Mononuclear cell (primary cell): ENCODE data around the gene POC1A. TPM values are rescaled to one million over a fixed set of nuclear protein-coding genes. Genes with fewer than 3 reads are reported as not detected.

Experiments used
- H3K27me3 ChIP-seq: 2 replicates; pipeline ENCODE4 v1.6.0; 2011; ENCODE audit warnings: low read length, control low read depth; ENCODE audit not compliant: insufficient read depth
- H3K4me1 ChIP-seq: 2 replicates; pipeline ENCODE4 v1.5.1; 2011; ENCODE audit warnings: mild to moderate bottlenecking, low read length, control low read depth; ENCODE audit not compliant: insufficient read depth
- H3K4me3 ChIP-seq: 2 replicates; pipeline ENCODE4 v1.5.1; 2011; ENCODE audit warnings: mild to moderate bottlenecking, low read length, moderate library complexity
- H3K9me3 ChIP-seq: 2 replicates; pipeline ENCODE4 v1.5.1; 2011; ENCODE audit warnings: low read depth, mild to moderate bottlenecking, control low read depth, low read length
- total RNA-seq: library from RNA; depleted of rRNA; stranded (reverse); fragments of >200 nt; gene quantifications from one replicate; pipeline ENCODE4 v1.2.3, GENCODE V29; 2012

The POC1A gene
- total RNA-seq, 1 donor = 0.21 TPM

- no peaks in the 10 kb centered on the region for H3K27me3 ChIP-seq
- H3K4me1 ChIP-seq = peaks cover 37% of the 10 kb centered on the region
- H3K9me3 ChIP-seq = no peaks in the 10 kb centered on the region
- no peak overlapping the region for H3K4me3 ChIP-seq
These were observed 69.1 kb downstream of the POC1A start for GRCh38 chr3:52084954-52085680.

- Histone ChIP-seq H3K9me3 (no peaks in the 10 kb centered on the region), H3K4me3 (no peak overlapping the region), H3K27me3 (no peaks in the 10 kb centered on the region), H3K4me1 (peaks cover 32% of the 10 kb centered on the region)
These were observed 69.8 kb downstream of the POC1A start for GRCh38 chr3:52084216-52084945.

DNA sequence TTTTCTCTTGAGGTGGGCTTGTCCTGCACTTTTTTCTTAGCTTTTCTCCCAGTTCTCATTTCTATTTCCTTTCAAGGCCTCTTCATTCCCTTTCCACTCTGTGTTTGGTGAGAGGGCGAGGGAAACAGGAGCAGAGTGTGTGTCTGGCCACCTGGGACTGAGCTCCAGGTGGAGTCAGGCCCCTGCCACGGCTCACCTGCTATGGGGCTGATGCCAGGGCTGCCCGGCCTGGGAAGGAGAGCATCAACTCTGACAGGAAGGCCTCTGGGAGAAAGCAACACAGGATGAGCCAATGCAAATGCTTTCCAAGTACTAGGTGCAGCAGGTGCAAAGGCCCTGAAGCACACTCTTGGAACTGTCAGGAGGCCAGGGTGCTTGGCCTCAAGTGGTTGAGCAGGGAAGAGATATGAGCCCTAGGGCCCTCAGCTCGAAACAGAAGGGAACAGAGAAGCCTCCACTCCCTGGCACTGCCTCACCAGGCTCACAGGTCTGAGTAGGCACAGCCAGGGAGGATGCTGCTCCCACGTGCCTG, 70.6 kb downstream of the POC1A start:
- Histone ChIP-seq H3K4me3 (no peak overlapping the region), H3K27me3 (no peaks in the 10 kb centered on the region), H3K9me3 (no peaks in the 10 kb centered on the region), H3K4me1 (peaks cover 24% of the 10 kb centered on the region)

DNA sequence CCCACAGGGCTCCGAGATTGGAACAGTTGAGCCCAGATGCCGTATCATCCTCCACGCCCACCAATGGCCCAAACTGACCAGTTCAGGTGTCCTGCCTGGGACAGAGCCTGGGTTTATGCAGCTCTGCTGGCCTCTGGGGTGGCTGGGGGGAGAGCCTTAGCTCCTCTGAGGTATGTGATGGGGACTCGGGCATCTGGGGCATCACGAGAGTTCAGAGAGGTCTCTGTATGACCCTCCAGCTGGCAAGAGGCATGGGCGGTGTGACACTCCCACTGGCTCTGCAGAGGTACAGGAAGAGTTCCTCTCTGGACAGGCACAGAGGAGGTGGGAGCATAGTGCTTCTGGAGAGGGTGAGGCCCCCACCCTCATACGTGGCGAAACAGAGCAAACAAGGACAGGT, 71.3 kb downstream of the POC1A start:
- Histone ChIP-seq H3K9me3 (no peaks in the 10 kb centered on the region), H3K27me3 (no peaks in the 10 kb centered on the region), H3K4me1 (peaks cover 18% of the 10 kb centered on the region), H3K4me3 (no peak overlapping the region)

DNA sequence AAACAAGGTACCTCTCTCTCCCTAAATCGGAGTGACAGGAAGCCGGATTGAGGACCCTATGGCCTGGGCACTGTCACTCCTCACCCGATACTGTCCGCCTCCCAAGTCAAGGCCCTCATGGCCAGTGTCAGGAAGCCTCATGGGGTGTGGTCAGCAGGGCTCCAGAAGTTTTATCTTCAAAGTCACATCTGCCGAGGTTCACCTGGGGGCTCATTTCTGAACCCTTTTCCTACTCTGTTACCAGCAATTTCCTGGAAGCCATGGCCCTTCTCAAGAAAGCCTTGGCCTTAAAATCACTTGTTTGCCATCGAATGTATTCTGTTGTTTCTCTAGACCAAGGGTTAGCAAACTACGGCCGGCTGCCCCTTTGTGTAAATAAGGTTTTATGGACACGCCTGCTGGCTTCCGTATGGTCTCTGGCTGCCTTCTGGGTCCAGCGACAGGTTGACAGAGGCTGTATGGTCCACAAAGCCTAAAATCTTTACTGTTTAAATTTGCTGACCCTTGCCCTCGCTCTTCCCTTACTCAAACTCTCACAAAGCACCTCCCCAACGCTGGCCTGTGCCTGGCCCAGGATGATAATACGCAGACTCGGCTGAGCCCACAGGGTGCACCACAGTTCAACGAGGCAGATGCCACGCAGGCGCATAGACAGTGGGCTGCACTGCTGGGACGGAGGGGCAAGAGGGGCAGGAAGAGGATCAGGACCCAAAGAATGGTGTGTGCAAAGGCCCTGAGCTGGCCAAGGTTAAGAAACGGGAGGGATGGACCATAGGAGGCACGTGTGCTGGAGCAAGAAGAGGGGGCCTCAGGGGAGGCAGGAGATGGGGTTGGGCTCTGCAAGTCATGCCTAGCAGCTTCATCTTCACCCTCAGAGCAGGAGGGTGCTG, 73.1 kb downstream of the POC1A start:
- Histone ChIP-seq H3K4me3 (no peak overlapping the region), H3K27me3 (no peaks in the 10 kb centered on the region), H3K9me3 (no peaks in the 10 kb centered on the region), H3K4me1 (no peaks in the 10 kb centered on the region)

DNA sequence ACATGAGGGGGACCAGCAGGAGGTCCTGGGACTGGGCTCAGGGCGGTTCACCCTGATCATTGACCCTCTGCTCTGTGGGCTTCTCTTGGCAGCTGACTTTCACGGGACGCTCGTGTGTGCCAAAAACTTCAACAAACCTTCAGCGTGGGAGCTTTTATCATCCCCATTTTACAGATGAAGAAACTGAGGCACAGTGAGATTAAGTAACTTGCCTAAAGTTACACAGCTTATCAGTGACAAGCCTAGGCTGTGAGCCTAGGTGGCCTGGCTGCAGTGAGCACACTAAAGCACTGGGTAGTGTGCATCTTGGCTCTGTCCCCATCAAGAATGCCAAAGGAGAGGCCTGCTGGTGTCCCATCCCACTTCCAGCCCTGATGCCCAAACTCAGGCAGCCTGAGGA, 74.3 kb downstream of the POC1A start:
- no peak overlapping the region for H3K4me3 ChIP-seq
- H3K27me3 ChIP-seq = no peaks in the 10 kb centered on the region
- no peaks in the 10 kb centered on the region for H3K9me3 ChIP-seq
- no peaks in the 10 kb centered on the region for H3K4me1 ChIP-seq

- Histone ChIP-seq H3K27me3 (no peaks in the 10 kb centered on the region), H3K9me3 (no peaks in the 10 kb centered on the region), H3K4me1 (no peaks in the 10 kb centered on the region), H3K4me3 (no peak overlapping the region)
These were observed 75.3 kb downstream of the POC1A start for GRCh38 chr3:52078781-52079560.

DNA sequence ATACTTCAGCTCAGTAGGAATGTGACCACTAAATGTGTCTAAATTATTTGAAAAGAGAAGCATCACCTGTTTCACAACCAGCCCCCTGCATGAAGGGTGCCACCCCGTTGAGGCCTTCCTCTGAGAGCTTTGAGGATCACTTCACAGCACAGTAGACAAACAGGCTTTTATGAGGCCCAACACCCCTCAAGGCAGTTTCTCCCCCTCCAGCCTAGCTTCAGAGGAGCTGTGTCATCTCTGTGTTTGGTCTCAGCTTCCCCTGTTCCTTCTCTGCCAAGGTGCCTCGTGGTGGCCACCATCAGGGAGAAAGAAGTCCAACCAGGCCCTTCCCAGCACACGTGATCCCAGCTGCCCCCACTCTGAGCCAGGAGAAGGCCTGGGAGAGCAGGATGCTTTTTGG, 76.3 kb downstream of the POC1A start:
- Histone ChIP-seq H3K9me3 (no peaks in the 10 kb centered on the region), H3K4me3 (no peak overlapping the region), H3K4me1 (no peaks in the 10 kb centered on the region), H3K27me3 (no peaks in the 10 kb centered on the region)

DNA sequence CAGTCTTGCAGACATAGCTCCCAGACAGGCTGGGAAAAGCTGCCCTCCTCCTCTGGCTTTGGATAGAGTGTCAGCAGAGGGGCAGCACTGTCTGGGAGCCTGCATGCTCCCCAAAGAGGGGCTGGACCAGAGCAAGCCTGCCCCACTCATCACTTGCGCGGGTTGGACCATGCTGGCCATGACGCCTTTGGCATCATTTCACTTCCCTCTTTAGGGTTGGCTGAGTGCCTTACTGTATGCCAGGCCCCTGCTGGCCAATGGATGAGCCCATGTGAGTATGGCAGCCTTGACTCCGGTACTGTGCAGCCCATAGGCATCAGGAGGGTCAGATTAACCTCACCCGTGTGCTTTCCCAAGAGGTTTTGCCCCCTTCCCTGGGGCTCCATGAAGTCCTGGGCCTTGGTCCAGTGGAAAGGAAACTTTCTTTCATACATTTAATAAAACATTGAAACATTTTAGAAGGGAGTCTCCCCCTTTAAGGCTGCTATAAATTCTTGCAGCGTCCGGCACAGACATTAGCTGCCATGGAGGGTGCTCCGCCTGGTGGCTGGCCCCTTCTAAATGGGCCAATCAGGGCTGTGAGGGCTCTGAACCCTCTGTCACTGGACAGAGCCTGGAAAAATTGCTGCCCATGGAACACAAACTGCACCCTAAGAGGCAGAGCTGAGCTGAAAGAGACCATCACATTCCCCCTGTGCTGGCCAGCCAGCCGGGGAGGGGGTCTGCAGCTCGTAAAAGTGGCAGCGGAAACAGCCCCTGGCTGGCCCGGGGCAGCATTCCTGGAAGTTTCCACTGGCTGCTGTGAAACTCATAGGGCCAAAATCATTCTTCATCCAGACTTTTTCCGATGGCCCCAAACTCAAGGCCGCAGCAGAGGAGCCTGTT, 77.1 kb downstream of the POC1A start:
- Histone ChIP-seq H3K9me3 (no peaks in the 10 kb centered on the region), H3K27me3 (no peaks in the 10 kb centered on the region), H3K4me1 (peaks cover 2% of the 10 kb centered on the region), H3K4me3 (no peak overlapping the region)

DNA sequence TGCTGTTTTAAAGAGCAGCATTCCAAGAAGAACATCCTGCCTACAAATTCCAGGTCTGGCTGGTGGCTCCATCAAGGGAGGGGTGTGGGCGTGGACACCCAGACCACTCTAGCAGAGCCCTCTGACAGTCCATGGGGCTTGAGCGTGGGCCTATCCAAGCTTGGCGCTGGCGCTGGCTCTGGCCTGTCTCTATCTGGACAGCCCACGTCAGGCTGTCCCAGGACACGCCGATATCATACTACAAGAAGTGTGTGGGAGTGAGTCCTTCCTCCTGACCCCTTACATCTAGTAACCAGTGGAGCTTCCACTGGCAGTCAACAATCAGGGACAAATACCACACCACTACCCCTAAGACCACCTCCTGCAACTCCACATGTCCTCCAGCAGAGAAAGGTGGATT, 80.7 kb downstream of the POC1A start:
- peaks cover 23% of the 10 kb centered on the region for H3K4me1 ChIP-seq
- no peaks in the 10 kb centered on the region for H3K9me3 ChIP-seq
- H3K27me3 ChIP-seq = no peaks in the 10 kb centered on the region
- no peak overlapping the region for H3K4me3 ChIP-seq

GRCh38 chr3:52072471-52072870, 81.8 kb downstream of the POC1A start:
- peaks cover 23% of the 10 kb centered on the region for H3K4me1 ChIP-seq
- no peak overlapping the region for H3K4me3 ChIP-seq
- no peaks in the 10 kb centered on the region for H3K9me3 ChIP-seq
- H3K27me3 ChIP-seq = no peaks in the 10 kb centered on the region

- Histone ChIP-seq H3K9me3 (no peaks in the 10 kb centered on the region), H3K4me1 (peaks cover 23% of the 10 kb centered on the region), H3K4me3 (no peak overlapping the region), H3K27me3 (no peaks in the 10 kb centered on the region)
These were observed 82.2 kb downstream of the POC1A start for GRCh38 chr3:52072020-52072419.

DNA sequence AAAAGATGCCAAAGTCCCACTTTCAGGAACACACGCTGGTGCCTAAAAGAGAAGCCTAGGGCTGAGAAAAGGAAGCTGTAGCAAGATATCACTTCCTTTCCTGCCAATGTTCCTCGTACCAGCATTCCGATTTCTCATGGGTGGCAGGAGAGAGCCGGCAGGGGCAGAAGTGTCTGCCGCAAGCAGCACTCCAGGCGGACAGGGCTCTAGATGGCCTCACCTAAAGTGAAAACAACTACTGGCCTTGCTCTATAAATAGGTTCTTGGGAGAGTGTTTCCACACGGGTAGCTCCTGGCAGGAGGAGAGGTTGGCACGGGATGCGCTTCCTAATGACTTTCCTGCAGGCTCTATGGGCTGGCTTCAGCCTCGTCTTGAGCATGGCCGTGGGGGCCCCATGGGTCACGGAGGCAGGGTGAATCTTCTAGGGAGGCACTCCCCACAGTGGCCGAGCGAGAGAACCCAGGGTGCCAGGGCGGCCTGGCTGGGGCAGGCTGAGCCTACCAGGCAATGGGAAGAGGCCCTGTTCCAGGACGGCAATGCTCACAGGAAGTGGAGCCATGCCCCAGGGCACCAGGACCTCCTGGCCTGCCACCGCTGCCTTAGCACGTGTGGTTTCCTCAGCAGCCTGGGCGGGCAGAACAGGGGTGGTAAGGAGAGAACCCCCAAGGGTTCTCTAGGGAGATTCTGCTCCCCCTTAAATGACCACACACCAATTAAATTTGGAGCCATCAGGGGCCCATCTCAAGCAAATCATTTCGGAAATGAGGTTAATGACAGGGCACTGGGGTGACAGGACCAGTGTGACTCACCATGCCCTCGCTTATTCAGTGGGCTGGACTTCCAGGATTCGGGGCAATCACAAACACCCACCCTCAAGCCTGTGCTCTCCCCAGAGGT, 83.2 kb downstream of the POC1A start:
- Histone ChIP-seq H3K4me1 (peaks cover 23% of the 10 kb centered on the region), H3K27me3 (no peaks in the 10 kb centered on the region), H3K4me3 (no peak overlapping the region), H3K9me3 (no peaks in the 10 kb centered on the region)
